ENCODE measurements around the gene DENND1A. TPM values are rescaled to one million over a fixed set of nuclear protein-coding genes. Genes with fewer than 3 reads are reported as not detected.
A peak's percentile ranks its signal among the peaks of the same experiment; 100 is the strongest.
"Not testable (repeated sequence)": the region's sequence is repeated elsewhere in the genome, so short reads cannot be mapped to it uniquely, and the experiment has no call there.

DENND1A gene
- total RNA-seq, 1 donor from 2014 or later: 6.9 TPM

GRCh38 chr9:123924727-123925126 is 5.2 kb downstream of the DENND1A start:
- no peak for DNase-seq (ENCODE audit: low read depth in 2 of 2)

- no peak for DNase-seq (ENCODE audit: low read depth in 2 of 2)
Observed at GRCh38 chr9:123923884-123924283, 6.0 kb downstream of the DENND1A start.

- DNase-seq (ENCODE audit: low read depth in 2 of 2): no peak
Observed at GRCh38 chr9:123923377-123923776, 6.5 kb downstream of the DENND1A start.

- DNase-seq (ENCODE audit: low read depth in 2 of 2): peak in 1 of 2 donors; percentile 37
Observed at GRCh38 chr9:123922911-123923310, 7.0 kb downstream of the DENND1A start.

- DNase-seq (ENCODE audit: low read depth in 2 of 2): no peak
Observed at GRCh38 chr9:123922431-123922830, 7.5 kb downstream of the DENND1A start.

GRCh38 chr9:123914517-123915196 is 15.3 kb downstream of the DENND1A start:
- DNase-seq (ENCODE audit: low read depth in 2 of 2): no peak

- no peak for DNase-seq (ENCODE audit: low read depth in 2 of 2)
Observed at GRCh38 chr9:123912167-123912897, 17.6 kb downstream of the DENND1A start.

GRCh38 chr9:123911024-123911423 is 18.9 kb downstream of the DENND1A start:
- DNase-seq (ENCODE audit: low read depth in 2 of 2): no peak

GRCh38 chr9:123909192-123909591 is 20.7 kb downstream of the DENND1A start:
- not testable (repeated sequence) for DNase-seq (ENCODE audit: low read depth in 2 of 2)

- DNase-seq (ENCODE audit: low read depth in 2 of 2): not testable (repeated sequence)
Observed at GRCh38 chr9:123903550-123903949, 26.4 kb downstream of the DENND1A start.

- DNase-seq (ENCODE audit: low read depth in 2 of 2): no peak
Observed at GRCh38 chr9:123894822-123895221, 35.1 kb downstream of the DENND1A start.

- no peak for DNase-seq (ENCODE audit: low read depth in 2 of 2)
Observed at GRCh38 chr9:123893831-123894460, 36.0 kb downstream of the DENND1A start.

- DNase-seq (ENCODE audit: low read depth in 2 of 2): no peak
Observed at GRCh38 chr9:123893115-123893514, 36.8 kb downstream of the DENND1A start.

GRCh38 chr9:123887837-123888236 is 42.1 kb downstream of the DENND1A start:
- no peak for DNase-seq (ENCODE audit: low read depth in 2 of 2)

- not testable (repeated sequence) for DNase-seq (ENCODE audit: low read depth in 2 of 2)
Observed at GRCh38 chr9:123885834-123886233, 44.1 kb downstream of the DENND1A start.

GRCh38 chr9:123883634-123884033 is 46.3 kb downstream of the DENND1A start:
- DNase-seq (ENCODE audit: low read depth in 2 of 2): no peak

- DNase-seq (ENCODE audit: low read depth in 2 of 2): no peak
Observed at GRCh38 chr9:123881604-123882003, 48.3 kb downstream of the DENND1A start.

- DNase-seq (ENCODE audit: low read depth in 2 of 2): no peak
Observed at GRCh38 chr9:123880420-123880819, 49.5 kb downstream of the DENND1A start.

- no peak for DNase-seq (ENCODE audit: low read depth in 2 of 2)
Observed at GRCh38 chr9:123876750-123877149, 53.2 kb downstream of the DENND1A start.

GRCh38 chr9:123872710-123873109 is 57.2 kb downstream of the DENND1A start:
- DNase-seq (ENCODE audit: low read depth in 2 of 2): no peak

- no peak for DNase-seq (ENCODE audit: low read depth in 2 of 2)
Observed at GRCh38 chr9:123871781-123872180, 58.1 kb downstream of the DENND1A start.

GRCh38 chr9:123868002-123868401 is 61.9 kb downstream of the DENND1A start:
- DNase-seq (ENCODE audit: low read depth in 2 of 2): peak in 1 of 2 donors; percentile 1

- no peak for DNase-seq (ENCODE audit: low read depth in 2 of 2)
Observed at GRCh38 chr9:123867034-123867433, 62.9 kb downstream of the DENND1A start.

All from lung microvascular endothelial cell (primary cell).